HG02759 (cell line): ENCODE measurements around the gene GFRA1.

ENCODE experiments used
- ATAC-seq: cut with Tn5 transposase; IDR thresholded peaks from one replicate; pipeline ENCODE4 v1.9.1; 2021; ENCODE audit warnings: mild to moderate bottlenecking, moderate library complexity; ENCODE audit not compliant: unreplicated experiment

GFRA1 gene

DNA sequence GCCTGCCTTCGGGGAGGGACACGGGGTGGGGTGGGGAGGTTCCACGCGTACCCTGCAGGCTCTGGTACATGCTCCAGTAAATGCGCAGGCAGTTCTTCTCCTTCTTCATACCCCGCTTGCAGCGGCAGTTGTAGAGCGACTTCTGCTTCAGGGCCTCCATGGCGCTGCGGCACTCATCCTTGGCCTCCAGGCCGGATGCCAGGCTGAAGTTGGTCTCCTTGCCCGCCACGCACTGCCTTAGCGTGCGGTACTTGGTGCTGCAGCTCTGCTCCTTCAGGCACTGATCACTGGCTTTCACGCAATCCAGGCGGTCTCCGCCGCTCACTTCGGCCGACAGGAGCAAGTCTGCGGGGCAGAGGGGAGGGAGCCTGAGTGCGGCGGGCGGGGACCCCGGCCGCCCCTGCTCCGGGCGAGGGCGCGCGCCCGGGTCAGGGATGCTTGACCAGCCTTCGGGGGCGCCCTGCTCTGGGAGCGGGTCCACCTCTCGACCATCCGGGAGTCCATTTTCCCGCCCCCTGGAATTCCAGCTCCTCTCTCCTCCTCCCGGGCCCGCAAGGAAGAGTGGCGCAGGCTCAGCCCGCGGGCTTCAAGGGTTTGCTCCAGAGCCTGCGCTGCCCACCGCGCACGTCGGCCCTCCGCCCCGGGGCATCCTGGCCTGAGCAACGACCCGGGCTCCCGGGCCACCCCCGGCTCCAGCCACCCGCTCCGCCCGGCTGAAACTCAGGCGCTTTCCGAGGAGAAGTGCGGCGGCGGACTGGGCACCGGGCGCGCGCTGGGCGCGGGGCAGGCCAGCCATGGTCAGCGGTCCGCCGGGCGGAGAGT is 2.0 kb downstream of the GFRA1 start:
- no peak for ATAC-seq

DNA sequence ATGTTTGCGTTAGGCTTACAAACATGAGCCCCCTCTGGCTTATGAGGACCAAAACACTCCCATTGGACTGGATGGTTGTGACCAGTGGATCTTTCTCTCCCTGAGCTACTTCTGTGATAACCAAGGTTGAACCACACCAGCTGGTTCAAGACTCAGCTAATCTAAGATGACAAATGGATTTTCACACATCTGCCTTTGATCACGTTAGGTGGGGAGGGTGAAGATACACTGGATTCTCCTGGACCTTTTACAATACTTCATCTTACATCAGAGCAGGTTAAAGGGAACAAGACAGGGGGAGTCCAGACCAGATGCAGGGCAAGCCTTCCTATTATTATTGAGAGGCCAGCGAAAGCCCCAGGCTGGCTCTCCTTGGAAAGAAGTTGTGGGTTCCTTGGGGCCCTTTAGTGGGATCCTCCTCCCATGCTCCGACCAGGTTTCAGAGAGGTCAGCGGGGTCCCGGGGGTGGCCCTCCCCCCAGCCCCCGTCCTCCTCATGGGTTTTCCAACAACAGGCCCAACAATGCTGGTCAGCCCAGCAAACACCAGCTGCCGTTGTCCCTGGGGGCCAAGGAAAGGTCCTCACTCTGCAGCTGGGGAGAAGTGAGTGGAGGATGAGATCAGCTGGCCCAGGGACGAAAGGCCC is 2.8 kb downstream of the GFRA1 start:
- ATAC-seq = no peak

DNA sequence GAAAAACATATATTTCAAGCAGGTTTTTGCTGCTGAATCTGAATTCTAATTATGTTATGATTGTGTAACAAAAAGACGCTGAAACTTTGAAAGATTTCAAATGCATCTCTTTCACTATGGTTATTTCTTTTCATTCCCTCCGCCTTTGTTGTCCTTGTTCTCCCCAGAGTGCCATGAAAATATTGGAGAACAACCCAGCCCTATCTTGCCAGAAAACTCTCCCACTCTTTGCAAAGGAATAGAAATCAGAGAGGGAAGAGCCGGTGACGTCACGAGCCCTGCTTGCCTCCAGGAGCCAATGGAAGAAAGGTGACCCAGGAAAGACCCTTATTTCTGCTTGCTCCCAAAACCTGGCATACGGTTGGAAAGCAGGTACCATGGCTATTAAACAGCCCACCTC is 3.4 kb downstream of the GFRA1 start:
- ATAC-seq = no peak

DNA sequence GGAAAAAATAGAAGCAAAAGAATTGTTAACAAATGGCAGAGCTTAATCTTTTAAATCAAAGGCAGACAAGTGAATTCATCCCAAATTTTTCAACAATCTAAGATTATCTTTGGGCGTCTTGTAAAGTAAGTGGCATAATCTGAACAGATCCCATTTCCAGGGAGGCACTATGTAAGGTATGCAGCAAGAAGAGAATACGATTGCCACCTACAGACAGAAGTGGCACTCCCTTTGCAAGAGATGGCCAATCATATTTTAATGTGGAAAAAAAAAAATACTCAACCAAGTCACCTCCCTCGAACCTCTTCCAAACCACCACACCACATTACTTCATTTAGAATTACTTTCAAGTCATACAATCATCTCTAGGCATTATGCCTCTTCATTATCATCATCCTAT is 4.0 kb downstream of the GFRA1 start:
- ATAC-seq = no peak

DNA sequence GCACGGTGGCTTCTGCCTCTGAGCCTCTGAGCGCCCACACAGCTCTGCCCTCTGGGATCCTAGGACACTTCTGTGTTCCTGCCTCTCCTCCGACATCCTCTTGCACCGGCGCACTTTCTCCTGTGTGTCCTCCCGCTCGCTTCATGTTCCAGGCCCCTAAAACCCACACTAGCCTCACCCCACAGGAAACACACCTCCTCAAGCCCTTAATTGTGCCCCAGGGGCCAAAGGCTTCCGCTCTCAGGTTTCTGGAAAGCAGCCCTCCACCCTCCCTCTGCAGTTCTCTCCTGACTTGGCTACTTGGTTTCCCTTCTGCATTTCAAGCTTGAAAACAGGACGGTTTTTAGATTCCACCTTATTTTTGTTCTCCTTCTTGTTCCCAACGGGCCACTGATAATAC is 7.3 kb downstream of the GFRA1 start:
- no peak for ATAC-seq

DNA sequence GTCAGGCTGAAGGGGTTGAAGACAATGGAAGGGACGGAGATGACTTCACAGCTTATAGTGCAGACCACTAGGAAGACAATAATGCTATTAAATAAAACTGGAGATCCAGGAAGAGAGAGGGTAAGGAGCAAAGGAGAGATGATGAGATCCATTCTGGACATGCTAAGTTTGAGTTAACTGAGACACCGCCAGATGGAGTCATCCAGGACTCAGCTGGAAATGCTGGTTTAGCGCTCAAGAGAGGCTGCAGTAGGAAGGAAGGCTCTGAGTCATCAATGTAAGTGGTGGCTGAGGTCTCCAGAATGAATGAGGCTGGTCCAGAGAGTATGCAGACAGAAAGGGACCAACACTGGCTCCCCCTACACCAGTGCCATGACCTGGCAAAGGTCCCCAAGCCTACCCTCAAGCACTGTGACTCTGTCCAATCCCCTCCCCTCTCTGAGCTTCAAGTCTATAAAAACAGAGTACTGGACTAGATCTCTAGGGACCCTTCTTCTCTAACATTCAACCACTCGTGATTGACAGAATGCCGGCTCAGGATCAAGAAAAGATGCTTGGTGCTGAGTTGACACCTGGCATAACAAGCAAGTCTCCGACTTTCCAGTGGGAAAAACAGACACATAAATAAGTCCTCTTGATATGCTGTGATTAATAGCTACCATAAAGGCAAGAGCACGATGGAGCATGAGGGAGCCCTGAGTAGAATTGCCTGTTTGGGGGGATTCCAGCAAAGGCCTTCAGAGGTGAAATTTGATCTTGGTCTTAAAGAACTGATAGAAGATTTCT is 8.9 kb downstream of the GFRA1 start:
- no peak for ATAC-seq

DNA sequence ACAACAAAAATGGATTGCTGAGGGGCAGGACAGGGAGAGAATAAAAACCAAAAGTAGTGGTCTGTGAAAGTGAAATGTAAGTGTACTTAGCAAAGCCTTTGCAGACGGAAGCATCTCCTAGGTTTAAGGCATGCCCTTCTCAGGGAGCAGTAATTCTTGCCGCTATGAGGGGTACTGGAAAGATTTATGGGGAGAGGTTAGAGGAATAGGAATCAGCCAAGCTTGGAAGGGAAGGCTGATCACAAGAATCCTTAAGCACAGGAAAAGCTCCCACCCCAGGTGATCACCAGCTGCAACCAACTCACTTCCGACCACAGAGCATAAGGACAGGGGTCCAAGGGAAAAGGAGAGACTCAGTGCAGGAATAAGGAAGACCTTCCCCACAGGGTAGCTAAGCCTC is 10.3 kb downstream of the GFRA1 start:
- ATAC-seq = no peak

DNA sequence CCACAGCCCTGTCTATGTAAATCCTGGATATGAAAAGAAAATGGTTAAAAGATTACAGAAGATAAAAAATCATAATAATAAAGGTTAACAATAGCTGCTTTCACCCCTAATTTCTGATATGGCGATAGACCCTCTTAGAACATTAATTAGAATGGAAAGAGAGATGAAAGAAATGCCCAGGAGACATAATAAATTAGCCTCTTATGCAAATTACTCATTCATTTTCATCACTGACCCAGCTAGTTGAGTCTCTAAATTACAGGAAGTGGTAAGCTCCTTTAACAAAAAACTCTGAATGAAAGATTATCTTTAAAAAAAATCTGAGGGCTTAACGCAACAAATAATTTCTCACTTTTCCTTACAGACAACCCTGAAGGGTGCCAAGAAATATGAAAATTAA is 12.4 kb downstream of the GFRA1 start:
- ATAC-seq = no peak

DNA sequence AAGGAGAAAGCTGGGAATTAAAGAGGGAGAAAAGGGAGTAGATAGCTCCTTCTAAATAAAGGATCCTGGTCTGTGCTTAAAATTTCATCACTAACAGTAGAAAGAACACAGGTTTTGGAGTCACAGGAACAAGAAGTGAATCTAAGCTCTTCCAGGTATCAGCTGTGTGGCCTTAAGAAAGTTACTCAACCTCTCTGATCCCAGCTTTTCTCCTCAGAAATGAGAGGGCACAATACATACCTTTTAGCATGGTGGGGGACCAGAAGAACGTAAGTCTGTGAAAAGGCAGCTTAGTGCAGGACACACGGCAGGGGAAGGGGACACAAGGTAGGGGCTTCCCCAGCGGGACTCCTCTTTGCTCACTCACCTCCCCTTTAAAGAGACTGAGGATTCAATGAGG is 13.4 kb downstream of the GFRA1 start:
- no peak for ATAC-seq

DNA sequence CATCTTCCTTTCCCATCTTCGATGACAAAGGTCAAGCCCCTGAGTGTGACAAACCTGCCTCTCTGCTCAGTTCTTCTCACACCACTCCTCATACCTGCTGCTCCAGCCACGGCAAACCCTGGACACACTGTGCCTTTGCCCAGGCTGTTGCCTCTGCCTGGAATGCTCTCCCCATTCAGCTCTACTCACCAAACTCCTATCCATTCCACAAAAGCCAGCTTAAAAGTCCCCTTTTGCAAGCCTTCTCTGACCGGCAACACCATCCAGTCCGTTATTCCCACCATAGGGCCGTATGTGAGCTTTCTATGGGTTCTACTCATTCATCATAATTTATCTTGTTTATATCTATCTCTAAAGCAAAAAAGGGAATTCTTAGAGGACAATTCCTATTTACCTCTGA is 15.2 kb downstream of the GFRA1 start:
- ATAC-seq = no peak

DNA sequence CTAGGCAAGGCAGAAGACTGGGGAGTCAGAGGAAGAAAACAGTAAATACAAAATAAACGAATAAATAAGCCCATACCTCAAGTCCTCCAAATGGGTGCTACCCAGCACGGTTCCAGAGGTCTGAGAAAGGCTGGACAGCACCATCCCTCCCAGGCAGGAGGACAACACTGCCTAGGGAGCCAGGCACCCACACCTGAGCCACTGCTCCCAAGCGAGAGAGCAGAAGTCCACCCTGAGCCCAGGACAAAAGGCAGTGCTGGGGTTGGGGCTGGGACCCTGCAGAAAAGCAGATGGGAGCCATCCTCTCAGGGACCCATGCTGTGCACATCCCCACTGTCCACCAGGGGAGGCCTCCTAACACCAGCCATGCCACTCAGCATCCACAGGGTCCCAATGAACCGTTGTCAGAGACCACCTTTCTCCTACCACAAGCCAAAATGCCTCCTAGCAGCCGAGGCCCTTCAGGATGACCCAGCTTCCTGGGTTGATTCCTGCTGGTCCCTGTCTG is 16.2 kb downstream of the GFRA1 start:
- no peak for ATAC-seq

DNA sequence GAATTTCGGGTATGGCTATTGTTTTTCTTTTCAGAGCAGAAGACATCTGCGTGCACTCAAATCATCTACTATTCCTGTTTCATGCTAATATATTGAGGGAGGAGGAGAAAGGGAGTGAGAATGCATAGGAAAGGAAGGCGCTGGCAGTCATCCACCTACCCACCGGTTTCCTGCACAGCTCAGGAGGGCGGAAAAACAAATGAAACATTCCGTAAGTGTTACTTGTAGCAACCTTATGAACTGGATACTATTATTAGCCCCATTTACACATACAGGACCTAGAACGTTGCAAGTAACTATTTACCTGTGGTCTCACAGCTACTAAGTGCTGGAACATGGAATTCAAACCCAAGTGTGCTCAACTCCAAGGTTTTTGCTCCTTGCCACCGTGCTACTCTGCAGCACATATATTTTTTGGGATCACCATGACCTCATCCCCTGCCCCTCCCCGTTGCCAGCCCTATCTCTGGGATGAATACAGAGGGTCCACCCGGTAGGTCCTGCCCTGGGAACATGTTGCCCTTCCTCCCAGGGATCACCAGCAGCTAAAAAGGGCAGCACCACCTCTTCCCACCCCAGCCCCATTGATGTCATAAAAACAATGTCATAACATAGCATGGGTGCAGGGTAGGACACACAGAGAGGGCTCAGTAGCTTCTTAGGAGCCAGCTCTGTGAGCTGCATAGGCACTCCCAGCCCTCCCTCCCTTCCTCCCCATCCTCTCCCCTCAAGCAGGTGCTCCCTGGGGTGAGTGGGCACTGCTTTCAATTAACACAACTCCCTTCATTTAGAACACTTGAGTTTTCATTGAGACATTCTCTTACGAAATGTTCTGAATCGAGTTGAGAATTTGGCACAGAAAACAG is 16.9 kb downstream of the GFRA1 start:
- no peak for ATAC-seq

DNA sequence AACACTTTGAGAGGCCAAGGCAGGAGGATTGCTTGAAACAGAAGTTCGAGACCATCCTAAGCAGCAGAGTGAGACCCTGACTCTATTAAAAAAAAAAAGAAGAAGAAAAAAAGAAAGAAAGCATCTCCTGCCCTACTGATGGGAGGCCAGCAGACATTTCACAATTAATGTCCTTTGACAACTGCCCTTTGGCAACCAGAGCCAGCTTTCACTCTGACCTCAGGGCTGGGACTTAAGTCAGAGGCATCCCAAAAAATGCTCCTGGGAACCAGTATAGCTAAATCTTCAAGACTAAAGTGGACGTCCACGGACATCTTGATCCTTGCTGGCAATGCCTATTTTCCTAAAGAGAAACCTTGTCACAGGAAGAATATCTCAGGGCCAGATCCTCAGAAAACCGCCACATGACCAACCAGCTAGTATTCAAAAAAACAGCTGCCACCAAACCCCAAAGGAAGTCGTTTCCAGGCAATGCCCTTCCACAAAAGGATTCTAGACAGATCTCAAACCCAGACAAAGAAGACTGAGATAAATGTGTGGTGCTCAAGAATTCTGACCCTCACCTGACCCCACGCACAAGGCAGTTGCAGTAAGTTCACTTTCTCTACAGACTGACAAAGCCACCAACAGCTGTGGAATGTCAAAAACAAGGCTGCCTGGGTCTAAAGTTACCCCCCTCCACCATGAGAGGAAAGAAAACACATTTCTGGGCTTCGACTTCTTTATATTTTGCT is 18.4 kb downstream of the GFRA1 start:
- ATAC-seq = no peak

DNA sequence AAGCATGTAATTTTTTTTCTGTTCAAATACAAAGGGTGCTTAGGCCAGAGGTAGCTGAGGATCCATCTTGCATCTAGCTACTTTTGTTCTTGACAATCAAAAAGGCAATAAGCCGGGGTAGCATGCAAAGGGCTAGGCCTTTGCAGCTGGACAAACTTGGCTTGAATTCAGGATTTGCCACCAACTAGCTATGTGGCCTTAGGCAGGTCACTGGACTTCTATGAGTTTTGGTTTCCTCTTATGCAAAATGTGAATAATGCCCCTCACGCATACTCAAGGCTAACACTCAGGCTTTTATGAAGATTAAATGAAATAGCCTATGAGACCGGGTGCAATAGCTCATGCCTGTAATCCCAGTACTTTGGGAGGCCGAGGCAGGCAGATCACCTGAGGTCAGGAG is 19.3 kb downstream of the GFRA1 start:
- ATAC-seq = no peak

DNA sequence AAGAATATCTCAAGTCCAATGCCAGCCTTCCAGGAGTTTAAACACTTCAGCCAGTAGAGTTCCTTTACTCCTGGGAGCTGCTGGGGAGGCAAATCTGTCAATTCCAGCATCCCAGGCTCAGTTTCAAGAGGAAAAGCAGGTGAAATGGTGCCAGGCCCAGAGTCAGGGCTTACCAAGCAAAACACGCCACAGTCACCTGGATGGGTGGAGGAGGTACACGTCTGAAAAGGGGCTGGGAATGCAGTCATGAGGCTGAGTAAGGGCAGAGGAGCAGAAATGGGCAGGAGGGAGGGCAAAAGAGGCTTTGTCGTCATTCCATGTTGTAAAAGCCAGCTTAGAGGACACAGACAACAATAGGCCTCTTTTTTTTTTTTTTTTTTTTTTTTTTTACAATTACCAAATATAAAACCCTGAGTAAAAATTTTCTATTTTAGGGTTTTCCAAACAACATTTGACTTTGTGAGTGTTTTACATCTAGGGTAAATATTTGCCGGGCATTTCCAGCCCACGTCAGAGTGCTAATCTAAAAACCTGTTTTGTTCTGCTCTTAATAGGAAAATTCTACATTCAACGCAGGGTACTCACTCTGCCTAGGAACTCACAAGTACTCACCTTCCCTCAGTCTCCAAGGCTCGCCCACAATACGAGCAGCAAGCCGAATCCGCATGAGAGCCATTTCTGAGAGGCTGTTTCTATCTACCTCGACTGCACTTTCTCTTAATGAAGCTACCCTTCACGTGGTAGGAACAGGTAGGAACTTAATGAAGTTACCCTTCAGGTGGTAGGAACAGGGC is 21.2 kb downstream of the GFRA1 start:
- ATAC-seq = no peak

DNA sequence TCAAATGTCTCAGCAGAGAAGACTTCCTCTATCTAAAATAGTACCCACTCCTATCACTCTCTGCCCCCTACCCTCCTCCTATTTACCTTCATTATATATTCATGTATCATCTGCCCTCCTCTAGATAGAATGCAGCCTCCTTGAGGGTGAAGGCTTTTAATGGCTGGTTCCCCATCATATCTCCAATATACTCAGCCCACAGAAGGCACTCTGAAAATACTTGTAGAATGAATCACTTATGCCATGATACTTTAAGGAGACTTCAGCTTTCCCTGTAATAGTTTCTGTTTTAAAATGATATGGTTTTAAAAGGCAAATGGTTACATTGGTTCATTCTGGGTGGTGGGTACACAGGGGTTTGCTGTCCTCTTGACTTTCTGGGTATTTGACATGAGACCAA is 25.3 kb downstream of the GFRA1 start:
- no peak for ATAC-seq

DNA sequence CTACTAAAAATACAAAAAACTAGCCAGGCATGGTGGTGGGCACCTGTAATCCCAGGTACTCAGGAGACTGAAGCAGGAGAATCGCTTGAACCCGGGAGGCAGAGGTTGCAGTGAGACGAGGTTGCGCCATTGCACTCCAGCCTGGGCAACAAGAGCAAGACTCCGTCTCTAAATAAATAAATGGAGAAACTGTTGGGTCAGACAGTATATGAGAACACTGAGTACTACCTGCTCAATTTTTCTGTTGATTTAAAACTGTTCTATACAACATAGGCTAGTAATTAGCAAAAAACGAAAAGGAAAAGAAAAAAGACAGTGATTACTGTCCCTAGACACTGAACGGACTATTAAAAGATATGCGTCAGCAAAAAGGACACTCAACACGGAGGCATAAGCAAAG is 26.7 kb downstream of the GFRA1 start:
- no peak for ATAC-seq

DNA sequence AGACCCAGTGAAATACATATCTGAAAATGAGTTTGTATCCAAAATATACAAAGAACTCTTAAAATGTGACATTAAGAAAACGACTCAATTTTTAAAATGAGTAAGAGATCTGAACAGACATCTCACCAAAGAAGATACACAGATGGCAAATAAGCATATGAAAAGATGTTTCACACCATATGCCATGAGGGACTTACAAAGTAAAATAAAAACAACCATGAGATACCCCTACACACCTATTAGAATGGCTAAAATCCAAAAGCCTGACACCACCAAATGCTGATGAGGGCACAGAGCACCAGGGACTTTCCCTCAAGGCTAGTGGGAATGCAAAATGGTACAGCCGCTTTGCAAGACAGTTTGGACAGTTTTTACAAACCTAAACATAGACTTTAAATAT is 27.9 kb downstream of the GFRA1 start:
- no peak for ATAC-seq

DNA sequence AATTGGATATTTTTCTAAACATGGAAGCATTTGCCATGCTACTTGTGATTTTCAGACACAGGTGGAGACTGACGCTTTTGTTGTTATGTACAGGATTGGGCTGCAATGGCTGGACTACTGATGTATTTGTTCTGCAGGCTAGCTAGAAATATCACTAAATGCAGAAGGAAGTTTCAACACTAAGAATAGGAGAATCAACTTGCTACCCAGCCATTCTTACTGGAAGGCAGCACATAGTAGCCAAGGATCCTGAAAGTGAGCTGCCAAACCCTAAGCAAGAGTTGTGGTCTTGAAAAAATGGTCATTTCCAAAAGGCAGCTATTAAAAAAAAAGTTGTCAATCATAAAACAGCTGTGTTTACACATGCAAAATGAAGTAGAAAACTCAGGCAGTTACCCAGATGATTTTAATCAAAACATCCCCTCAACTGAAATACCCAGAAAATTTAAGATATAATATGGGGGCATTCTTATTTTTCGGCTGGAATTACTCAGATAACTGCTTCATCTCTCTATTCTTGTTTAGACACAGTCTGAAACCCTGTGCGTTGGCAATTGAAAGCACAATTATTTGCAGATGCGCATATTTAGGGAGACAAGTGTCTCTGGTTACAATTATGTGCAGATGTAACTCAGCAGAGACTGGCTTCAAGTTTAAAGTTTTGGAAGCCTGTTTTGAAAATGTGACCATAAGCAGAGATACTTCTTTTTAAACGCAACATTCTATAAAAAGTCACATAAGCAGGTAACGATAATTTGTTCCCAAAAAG is 31.2 kb downstream of the GFRA1 start:
- no peak for ATAC-seq
